OCI-LY1 (cell line): Measurements from ENCODE around the gene SNX18.

ENCODE experiments used
- CTCF ChIP-seq: fragments of 200-600 bp; sonication (generic), shearing (Covaris generic); IDR thresholded peaks from 2 replicates; pipeline ENCODE4 v1.5.1; 2017; ENCODE audit warnings: mild to moderate bottlenecking, antibody characterized with exemption, low read length, moderate library complexity, mixed read lengths
- EZH2 ChIP-seq: fragments of 200-600 bp; sonication (generic), shearing (Covaris generic); IDR thresholded peaks from 2 replicates; pipeline ENCODE4 v1.8.0; 2017; ENCODE audit warnings: borderline replicate concordance, mixed run types, mild to moderate bottlenecking, antibody characterized with exemption, low read length, moderate library complexity, mixed read lengths

GRCh38 chr5:54484219-54484894, 33.2 kb upstream of the SNX18 start:
- no peak for TF ChIP-seq EZH2
- no peak for TF ChIP-seq CTCF
